ENCODE measurements around the gene INSL3.

Gene INSL3

DNA sequence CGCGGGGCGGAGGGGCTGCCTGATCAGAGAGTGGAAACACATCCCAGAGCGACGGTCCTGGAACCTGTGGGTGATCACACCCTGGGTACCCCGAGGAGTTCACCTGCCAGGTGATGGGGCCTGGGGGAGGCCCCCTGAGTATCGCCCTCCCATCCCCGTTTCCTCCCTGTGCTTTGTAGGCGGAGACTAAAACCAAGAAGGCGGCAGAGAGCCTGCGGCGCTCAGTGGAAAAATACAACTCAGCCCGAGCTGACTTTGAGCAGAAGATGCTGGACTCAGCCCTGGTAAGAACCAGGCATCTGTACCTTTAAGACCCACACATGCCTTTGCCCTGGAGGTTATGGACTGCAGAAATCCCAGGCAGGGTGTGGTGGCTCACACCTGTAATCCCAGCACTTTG lies 50.7 kb downstream of the INSL3 start:
- Histone ChIP-seq H3K27me3 (ENCODE audit: insufficient read depth, low read length, poor library complexity, severe bottlenecking) (no peaks in the 10 kb centered on the region), H3K4me3 (ENCODE audit: low read length, poor library complexity, severe bottlenecking) (no peak overlapping the region), H3K36me3 (ENCODE audit: insufficient read depth, low read length) (peaks cover 58% of the 10 kb centered on the region; the same call in 1 of the 2 replicates), H3K79me2 (ENCODE audit: insufficient read depth, low read length) (no peaks in the 10 kb centered on the region), H3K4me2 (ENCODE audit: low read depth, low read length, poor library complexity, severe bottlenecking) (no peak overlapping the region), H3K9me3 (ENCODE audit: insufficient read depth, low read depth, low read length) (no peaks in the 10 kb centered on the region), H3K9me2 (replicated peaks; ENCODE audit: low read depth, low read length) (no peaks in the 10 kb centered on the region), H2AFZ (ENCODE audit: low read length) (no peak overlapping the region), H3K9ac (ENCODE audit: low read depth, low read length, poor library complexity, severe bottlenecking) (no peak overlapping the region), H3F3A (ENCODE audit: low read depth) (no peaks in the 10 kb centered on the region), H3K4me1 (ENCODE audit: insufficient read depth, low read length, poor library complexity, severe bottlenecking) (no peaks in the 10 kb centered on the region), H4K20me1 (ENCODE audit: insufficient read depth, low read length, poor library complexity, severe bottlenecking) (no peaks in the 10 kb centered on the region)
- TF ChIP-seq, protein P1, sequence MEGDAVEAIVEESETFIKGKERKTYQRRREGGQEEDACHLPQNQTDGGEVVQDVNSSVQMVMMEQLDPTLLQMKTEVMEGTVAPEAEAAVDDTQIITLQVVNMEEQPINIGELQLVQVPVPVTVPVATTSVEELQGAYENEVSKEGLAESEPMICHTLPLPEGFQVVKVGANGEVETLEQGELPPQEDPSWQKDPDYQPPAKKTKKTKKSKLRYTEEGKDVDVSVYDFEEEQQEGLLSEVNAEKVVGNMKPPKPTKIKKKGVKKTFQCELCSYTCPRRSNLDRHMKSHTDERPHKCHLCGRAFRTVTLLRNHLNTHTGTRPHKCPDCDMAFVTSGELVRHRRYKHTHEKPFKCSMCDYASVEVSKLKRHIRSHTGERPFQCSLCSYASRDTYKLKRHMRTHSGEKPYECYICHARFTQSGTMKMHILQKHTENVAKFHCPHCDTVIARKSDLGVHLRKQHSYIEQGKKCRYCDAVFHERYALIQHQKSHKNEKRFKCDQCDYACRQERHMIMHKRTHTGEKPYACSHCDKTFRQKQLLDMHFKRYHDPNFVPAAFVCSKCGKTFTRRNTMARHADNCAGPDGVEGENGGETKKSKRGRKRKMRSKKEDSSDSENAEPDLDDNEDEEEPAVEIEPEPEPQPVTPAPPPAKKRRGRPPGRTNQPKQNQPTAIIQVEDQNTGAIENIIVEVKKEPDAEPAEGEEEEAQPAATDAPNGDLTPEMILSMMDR (conservative IDR thresholded peaks at IDR 0.05; ENCODE audit: low read length) = no peak
- no peak for TF ChIP-seq EZH2phosphoT487 (IDR thresholded peaks at IDR 0.05; ENCODE audit: borderline replicate concordance)

DNA sequence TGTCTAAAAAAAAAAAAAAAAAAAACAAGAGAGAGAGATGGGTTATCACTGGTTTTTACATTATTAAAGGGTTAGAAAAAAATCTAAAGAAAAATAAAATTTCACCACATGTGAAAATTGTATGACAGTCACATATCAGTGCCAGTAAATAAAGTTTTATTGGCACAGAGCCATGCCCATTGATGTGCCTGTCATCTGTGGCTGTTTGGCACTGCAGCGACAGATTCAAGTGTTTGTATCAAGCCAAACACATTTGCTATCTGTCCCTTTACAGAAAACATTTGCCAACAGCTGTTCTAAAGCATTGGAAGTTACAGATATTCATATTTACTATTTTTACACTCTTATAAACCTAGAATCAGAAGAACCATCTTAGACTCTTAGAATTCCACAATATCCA lies 53.8 kb downstream of the INSL3 start:
- Histone ChIP-seq H3K4me1 (ENCODE audit: insufficient read depth, low read length, poor library complexity, severe bottlenecking) (no peaks in the 10 kb centered on the region), H3K27me3 (ENCODE audit: insufficient read depth, low read length, poor library complexity, severe bottlenecking) (no peaks in the 10 kb centered on the region), H3K4me3 (ENCODE audit: low read length, poor library complexity, severe bottlenecking) (no peak overlapping the region), H3K4me2 (ENCODE audit: low read depth, low read length, poor library complexity, severe bottlenecking) (no peak overlapping the region), H3K9ac (ENCODE audit: low read depth, low read length, poor library complexity, severe bottlenecking) (no peak overlapping the region), H3K79me2 (ENCODE audit: insufficient read depth, low read length) (no peaks in the 10 kb centered on the region), H3F3A (ENCODE audit: low read depth) (no peaks in the 10 kb centered on the region), H3K9me3 (ENCODE audit: insufficient read depth, low read depth, low read length) (no peaks in the 10 kb centered on the region), H3K36me3 (ENCODE audit: insufficient read depth, low read length) (peaks cover 57% of the 10 kb centered on the region; the same call in 1 of the 2 replicates), H3K9me2 (replicated peaks; ENCODE audit: low read depth, low read length) (no peaks in the 10 kb centered on the region), H2AFZ (ENCODE audit: low read length) (no peak overlapping the region), H4K20me1 (ENCODE audit: insufficient read depth, low read length, poor library complexity, severe bottlenecking) (no peaks in the 10 kb centered on the region)
- TF ChIP-seq, protein P1 (conservative IDR thresholded peaks at IDR 0.05; ENCODE audit: low read length) = no peak
- TF ChIP-seq EZH2phosphoT487 (IDR thresholded peaks at IDR 0.05; ENCODE audit: borderline replicate concordance) = no peak

DNA sequence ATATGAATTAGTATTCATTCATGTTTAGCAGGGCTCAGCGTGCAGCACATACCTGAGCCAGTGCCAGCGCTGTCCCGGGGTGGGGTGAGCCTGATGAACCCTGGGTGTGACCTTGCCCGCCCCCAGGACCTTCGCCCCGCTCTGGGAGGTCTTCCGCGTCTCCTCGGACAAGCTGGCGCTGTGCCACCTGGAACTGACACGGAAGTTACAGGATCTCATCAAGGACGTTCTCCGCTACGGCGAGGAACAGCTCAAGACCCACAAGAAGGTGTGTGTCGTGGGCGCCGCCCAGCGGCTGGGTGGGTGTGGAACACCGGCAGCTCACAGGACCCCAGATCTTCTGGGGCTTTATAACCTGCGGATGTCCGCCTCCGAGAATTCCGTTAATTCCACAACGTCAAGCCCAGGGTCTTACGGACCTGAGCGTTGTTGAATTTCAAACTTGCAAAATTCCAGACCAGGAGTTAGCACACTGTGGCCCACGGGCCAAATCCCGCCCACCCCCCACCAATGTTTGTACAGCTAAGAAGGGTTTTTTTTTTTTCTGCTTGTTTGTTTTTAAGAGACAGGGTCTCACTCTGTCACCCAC lies 54.7 kb downstream of the INSL3 start:
- no peaks in the 10 kb centered on the region for H3K9me2 ChIP-seq (replicated peaks; ENCODE audit: low read depth, low read length)
- no peaks in the 10 kb centered on the region for H3K4me1 ChIP-seq (ENCODE audit: insufficient read depth, low read length, poor library complexity, severe bottlenecking)
- peaks cover 50% of the 10 kb centered on the region; the same call in 1 of the 2 replicates for H3K36me3 ChIP-seq (ENCODE audit: insufficient read depth, low read length)
- H3K9me3 ChIP-seq (ENCODE audit: insufficient read depth, low read depth, low read length) = no peaks in the 10 kb centered on the region
- H2AFZ ChIP-seq (ENCODE audit: low read length) = no peak overlapping the region
- H3K4me2 ChIP-seq (ENCODE audit: low read depth, low read length, poor library complexity, severe bottlenecking) = no peak overlapping the region
- H3K4me3 ChIP-seq (ENCODE audit: low read length, poor library complexity, severe bottlenecking) = no peak overlapping the region
- TF ChIP-seq, protein P1 (conservative IDR thresholded peaks at IDR 0.05; ENCODE audit: low read length) = no peak
- TF ChIP-seq EZH2phosphoT487 (IDR thresholded peaks at IDR 0.05; ENCODE audit: borderline replicate concordance) = no peak
- H3K9ac ChIP-seq (ENCODE audit: low read depth, low read length, poor library complexity, severe bottlenecking) = no peak overlapping the region
- no peaks in the 10 kb centered on the region for H3K27me3 ChIP-seq (ENCODE audit: insufficient read depth, low read length, poor library complexity, severe bottlenecking)
- no peaks in the 10 kb centered on the region for H4K20me1 ChIP-seq (ENCODE audit: insufficient read depth, low read length, poor library complexity, severe bottlenecking)
- no peaks in the 10 kb centered on the region for H3F3A ChIP-seq (ENCODE audit: low read depth)
- no peaks in the 10 kb centered on the region for H3K79me2 ChIP-seq (ENCODE audit: insufficient read depth, low read length)
